Activated CD4-positive, alpha-beta T cell treated with anti-CD3 and anti-CD28 coated beads for 48 hours (primary cell): Measurements from ENCODE around the gene CCL27.
"Not testable (repeated sequence)": the region's sequence is repeated elsewhere in the genome, so short reads cannot be mapped to it uniquely, and the experiment has no call there.

Experiments
- DNase-seq: peaks from one replicate; pipeline ENCODE4 v3.0.0-alpha.2; 2020

The CCL27 gene

GRCh38 chr9:34648673-34649072 is 13.8 kb downstream of the CCL27 start:
- DNase-seq = no peak

GRCh38 chr9:34647651-34648050 is 14.8 kb downstream of the CCL27 start:
- no peak for DNase-seq

GRCh38 chr9:34647084-34647403 is 15.4 kb downstream of the CCL27 start:
- DNase-seq = no peak

- peak; percentile 98 for DNase-seq
Observed at GRCh38 chr9:34646211-34647083, 16.0 kb downstream of the CCL27 start, which contains the start of gene GALT. GALT (plus strand) TSS chr9:34646675; CDS start chr9:34646705, 30 bp downstream.

GRCh38 chr9:34644766-34645314 is 17.6 kb downstream of the CCL27 start:
- no peak for DNase-seq

- no peak for DNase-seq
Observed at GRCh38 chr9:34642679-34643078, 19.8 kb downstream of the CCL27 start.

- DNase-seq = not testable (repeated sequence)
Observed at GRCh38 chr9:34639322-34639721, 23.1 kb downstream of the CCL27 start.

- no peak for DNase-seq
Observed at GRCh38 chr9:34638138-34638445, 24.4 kb downstream of the CCL27 start.

- peak; percentile 96 for DNase-seq
Observed at GRCh38 chr9:34637356-34638137, 24.9 kb downstream of the CCL27 start, which contains the start of gene SIGMAR1. SIGMAR1 (minus strand) TSS chr9:34637787; CDS start chr9:34637697, 90 bp downstream.

- peak; percentile 51 for DNase-seq
Observed at GRCh38 chr9:34636791-34637355, 25.6 kb downstream of the CCL27 start.

- DNase-seq = no peak
Observed at GRCh38 chr9:34635556-34635955, 26.9 kb downstream of the CCL27 start.

GRCh38 chr9:34634551-34635248 is 27.8 kb downstream of the CCL27 start:
- DNase-seq = no peak

GRCh38 chr9:34633851-34634550 is 28.5 kb downstream of the CCL27 start:
- peak; percentile 81 for DNase-seq

- no peak for DNase-seq
Observed at GRCh38 chr9:34633166-34633565, 29.3 kb downstream of the CCL27 start.

GRCh38 chr9:34630402-34631154 is 31.9 kb downstream of the CCL27 start:
- DNase-seq = no peak

- no peak for DNase-seq
Observed at GRCh38 chr9:34629491-34629808, 33.0 kb downstream of the CCL27 start.

- DNase-seq = peak; percentile 49
Observed at GRCh38 chr9:34628656-34629490, 33.6 kb downstream of the CCL27 start, which contains the start of gene ARID3C. ARID3C (minus strand) TSS chr9:34629066; CDS start chr9:34628014, 1,052 bp downstream.

GRCh38 chr9:34627716-34628655 is 34.5 kb downstream of the CCL27 start:
- DNase-seq = no peak

GRCh38 chr9:34625186-34625486 is 37.3 kb downstream of the CCL27 start:
- DNase-seq = no peak
